ENCODE data around the gene CNOT6.

CNOT6 gene

GRCh38 chr5:180622910-180623309 is 128.7 kb downstream of the CNOT6 start:
- no peak for DNase-seq (ENCODE audit: low spot score)

- DNase-seq (ENCODE audit: low spot score): no peak
These were observed 129.2 kb downstream of the CNOT6 start for GRCh38 chr5:180623411-180623834.

DNA sequence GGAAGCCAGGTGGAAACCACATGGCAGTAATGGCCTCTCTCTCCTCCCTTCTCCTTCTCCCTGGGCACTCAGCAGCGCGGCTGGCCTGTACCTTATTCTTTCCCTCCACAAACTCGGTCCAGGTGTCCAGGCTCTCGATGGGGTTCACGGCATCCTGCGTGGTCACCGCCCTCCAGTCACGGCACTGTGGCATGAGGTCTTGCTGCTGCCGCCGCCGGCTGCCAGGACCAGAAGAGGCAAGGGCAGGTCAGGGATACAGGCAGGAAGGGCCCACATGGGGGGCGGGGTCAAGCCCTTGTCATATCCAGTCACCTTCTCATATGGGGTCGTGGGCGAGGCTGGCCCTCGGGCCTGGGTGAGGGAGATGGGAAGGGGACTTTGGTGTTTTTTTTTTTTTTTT is 129.7 kb downstream of the CNOT6 start:
- DNase-seq (ENCODE audit: low spot score): no peak

- no peak for DNase-seq (ENCODE audit: low spot score)
These were observed 130.4 kb downstream of the CNOT6 start for GRCh38 chr5:180624587-180624986.

GRCh38 chr5:180625125-180625790 is 131.1 kb downstream of the CNOT6 start:
- DNase-seq (ENCODE audit: low spot score): no peak

DNA sequence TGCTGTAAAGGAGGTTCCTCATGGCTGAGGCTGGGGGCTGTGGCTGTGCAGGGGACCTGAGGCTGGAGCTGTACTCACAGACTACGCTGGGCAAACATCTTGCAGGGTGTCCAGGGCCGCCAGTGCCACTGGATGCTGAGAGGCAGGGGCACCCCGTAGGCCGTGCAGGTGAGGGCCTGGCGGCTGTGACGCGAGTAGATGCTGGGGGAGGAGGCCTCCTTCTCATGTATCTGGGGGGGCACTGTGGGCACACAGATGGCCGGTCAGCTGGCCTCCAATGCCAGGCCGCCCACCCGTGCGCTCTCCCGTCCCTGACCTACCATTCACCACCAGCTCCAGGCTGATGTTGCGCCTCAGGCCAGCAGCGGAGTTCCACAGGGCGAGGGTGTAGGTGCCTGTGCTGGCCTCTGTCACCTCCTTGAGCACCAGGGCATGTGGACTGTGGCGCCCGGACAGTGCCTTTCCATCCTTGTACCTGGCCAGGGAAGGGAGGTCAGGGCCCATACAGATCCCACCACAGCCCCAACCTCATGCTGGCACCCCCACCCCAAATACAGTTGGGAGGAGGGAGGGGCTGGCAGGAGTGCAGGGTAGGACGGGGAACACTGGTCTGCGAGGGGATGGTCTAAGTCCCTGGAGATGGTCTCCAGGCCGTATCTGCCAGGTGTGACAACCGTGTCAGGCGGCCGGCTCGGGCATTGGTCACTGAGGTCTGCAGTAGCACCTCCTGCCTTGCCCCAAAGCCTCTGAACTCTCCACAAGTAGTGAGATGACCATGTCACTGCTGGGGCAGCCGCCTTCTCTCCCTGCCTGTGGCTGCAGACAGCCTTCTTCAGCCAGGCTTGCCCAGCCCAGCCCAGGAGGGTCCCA is 131.8 kb downstream of the CNOT6 start:
- no peak for DNase-seq (ENCODE audit: low spot score)

DNA sequence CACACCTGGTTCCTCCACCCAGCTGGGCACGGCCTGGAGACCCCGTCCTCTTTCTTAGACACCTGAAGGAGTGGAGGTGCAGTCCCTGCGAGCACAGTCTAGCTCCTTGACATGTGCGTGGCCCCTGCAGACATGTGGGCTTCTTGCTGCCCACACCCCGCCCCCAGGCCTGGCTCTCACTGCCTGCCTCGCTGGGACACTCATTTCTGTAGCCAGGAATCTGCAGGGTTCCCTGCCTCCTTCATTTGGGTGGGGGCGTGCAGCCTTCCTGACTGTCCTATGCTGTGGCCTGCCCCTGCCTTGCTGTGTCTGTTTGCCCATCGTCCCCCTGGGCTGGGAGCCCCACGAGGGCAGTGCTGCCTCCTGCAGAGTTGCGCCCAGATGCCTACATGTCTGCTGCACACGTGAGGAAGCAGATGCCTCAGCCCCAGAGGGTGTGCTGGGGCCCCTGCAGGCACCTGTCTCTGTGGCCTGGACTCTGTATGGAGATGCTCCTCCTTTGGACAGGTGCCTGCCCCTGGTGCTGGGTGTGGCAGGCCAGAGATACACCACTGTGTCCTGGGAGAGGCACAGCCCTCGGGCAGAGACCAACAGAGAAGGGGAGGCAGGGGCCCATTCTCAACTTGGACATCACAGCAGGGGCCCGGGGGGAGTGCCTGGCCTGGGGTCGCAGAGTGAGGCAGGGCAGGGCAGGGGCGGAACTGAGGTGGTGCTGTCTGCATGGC is 132.6 kb downstream of the CNOT6 start:
- DNase-seq (ENCODE audit: low spot score): no peak

GRCh38 chr5:180627386-180628120 is 133.4 kb downstream of the CNOT6 start:
- DNase-seq (ENCODE audit: low spot score): no peak

Measured in germinal center (tissue), 1 donor.